WTC11 (cell line): Measurements from ENCODE around the gene MATR3.

Source experiments
- ATF1 ChIP-seq: sonication (generic); formaldehyde crosslinking; IDR thresholded peaks from 2 replicates; pipeline ENCODE4 v1.8.1; 2023; ENCODE audit warnings: mild to moderate bottlenecking, moderate library complexity, missing genetic modification reagents
- CREB1 ChIP-seq: sonication (generic); formaldehyde crosslinking; IDR thresholded peaks from 2 replicates; pipeline ENCODE4 v1.8.0; 2023; ENCODE audit warnings: mild to moderate bottlenecking, missing genetic modification reagents
- FOXK1 ChIP-seq: sonication (generic); formaldehyde crosslinking; IDR thresholded peaks from 2 replicates; pipeline ENCODE4 v1.8.0; 2022; ENCODE audit warnings: mild to moderate bottlenecking, moderate library complexity, missing genetic modification reagents
- GABPB1 ChIP-seq: sonication (generic); formaldehyde crosslinking; IDR thresholded peaks from 2 replicates; pipeline ENCODE4 v1.8.1; 2023; ENCODE audit warnings: mild to moderate bottlenecking, missing genetic modification reagents
- GTF2I ChIP-seq: fragments of 250-450 bp; sonication (Bioruptor Pico); conservative IDR thresholded peaks from 2 replicates; pipeline ENCODE4 v1.4.0; 2021; ENCODE audit warnings: mild to moderate bottlenecking
- JUN ChIP-seq: sonication (generic); formaldehyde crosslinking; IDR thresholded peaks from 2 replicates; pipeline ENCODE4 v1.8.0; 2023; ENCODE audit warnings: mild to moderate bottlenecking, missing genetic modification reagents
- MYBL2 ChIP-seq: sonication (generic); formaldehyde crosslinking; IDR thresholded peaks from 2 replicates; pipeline ENCODE4 v1.8.1; 2023; ENCODE audit warnings: mild to moderate bottlenecking, moderate library complexity, missing genetic modification reagents
- NFYB ChIP-seq: sonication (generic); formaldehyde crosslinking; conservative IDR thresholded peaks from 2 replicates; pipeline ENCODE4 v1.8.0; 2022; ENCODE audit warnings: low read depth, missing genetic modification reagents
- TCF7 ChIP-seq: sonication (generic); formaldehyde crosslinking; IDR thresholded peaks from 2 replicates; pipeline ENCODE4 v1.8.0; 2022; ENCODE audit warnings: mild to moderate bottlenecking, low read depth, missing genetic modification reagents, moderate library complexity
- TF ChIP-seq, protein P1 (sequence below): sonication (generic); formaldehyde crosslinking; IDR thresholded peaks from 2 replicates; pipeline ENCODE4 v1.8.0; 2022; ENCODE audit warnings: mild to moderate bottlenecking, missing genetic modification reagents
- TF ChIP-seq, protein P2 (sequence below): fragments of 200-600 bp; IDR thresholded peaks from 2 replicates; pipeline ENCODE4 v1.8.0; 2022; ENCODE audit warnings: antibody characterized with exemption
- TF ChIP-seq, protein P3 (sequence below): sonication (generic); formaldehyde crosslinking; IDR thresholded peaks from 2 replicates; pipeline ENCODE4 v1.8.0; 2023; ENCODE audit warnings: missing genetic modification reagents, mild to moderate bottlenecking, borderline replicate concordance
- TF ChIP-seq, protein P4 (sequence below): sonication (generic); formaldehyde crosslinking; IDR thresholded peaks from 2 replicates; pipeline ENCODE4 v1.8.1; 2023; ENCODE audit warnings: mild to moderate bottlenecking, missing genetic modification reagents, moderate library complexity
- TF ChIP-seq, protein P5 (sequence below): sonication (generic); formaldehyde crosslinking; IDR thresholded peaks from 2 replicates; pipeline ENCODE4 v1.8.1; 2023; ENCODE audit warnings: mild to moderate bottlenecking, moderate library complexity, missing genetic modification reagents

DNA sequence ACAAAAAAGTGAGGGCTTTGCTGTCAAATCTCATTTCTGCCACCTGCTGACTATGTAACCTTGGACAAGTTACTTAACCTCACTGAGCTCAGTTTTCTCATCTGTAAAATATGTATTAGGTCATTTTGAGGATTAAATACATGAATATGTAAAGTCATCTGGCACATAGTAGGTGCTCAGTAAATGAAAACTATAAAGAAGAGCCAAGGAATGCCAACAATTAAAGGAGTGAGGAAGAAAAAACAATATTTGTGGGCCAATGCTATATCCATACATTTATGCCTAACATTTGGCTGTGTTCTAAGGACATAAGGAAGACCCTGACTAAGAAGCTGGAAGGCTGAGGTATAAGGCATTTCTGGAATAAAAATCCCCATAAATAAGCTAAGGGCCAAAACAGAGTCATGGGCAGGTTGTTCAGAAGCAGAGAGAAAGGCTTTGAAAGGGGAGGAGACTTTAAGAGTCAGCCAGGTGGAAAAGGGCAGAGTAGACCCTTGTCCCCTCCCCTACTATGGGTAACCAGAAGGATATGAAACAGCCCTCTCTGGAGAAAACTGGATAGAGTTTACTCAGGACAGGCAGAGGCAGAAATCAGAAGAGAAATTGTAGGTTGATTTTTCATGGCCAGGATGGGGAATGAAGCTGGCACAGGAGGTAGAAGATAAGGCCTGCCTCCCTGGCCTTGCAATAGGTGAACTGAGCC is 47.8 kb upstream of the MATR3 start:
- TF ChIP-seq, protein P1, sequence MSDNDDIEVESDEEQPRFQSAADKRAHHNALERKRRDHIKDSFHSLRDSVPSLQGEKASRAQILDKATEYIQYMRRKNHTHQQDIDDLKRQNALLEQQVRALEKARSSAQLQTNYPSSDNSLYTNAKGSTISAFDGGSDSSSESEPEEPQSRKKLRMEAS (CRISPR knock-in tag) = no peak
- no peak for TF ChIP-seq TCF7 (CRISPR knock-in tag)
- no peak for TF ChIP-seq MYBL2 (CRISPR knock-in tag)
- TF ChIP-seq, protein P2, sequence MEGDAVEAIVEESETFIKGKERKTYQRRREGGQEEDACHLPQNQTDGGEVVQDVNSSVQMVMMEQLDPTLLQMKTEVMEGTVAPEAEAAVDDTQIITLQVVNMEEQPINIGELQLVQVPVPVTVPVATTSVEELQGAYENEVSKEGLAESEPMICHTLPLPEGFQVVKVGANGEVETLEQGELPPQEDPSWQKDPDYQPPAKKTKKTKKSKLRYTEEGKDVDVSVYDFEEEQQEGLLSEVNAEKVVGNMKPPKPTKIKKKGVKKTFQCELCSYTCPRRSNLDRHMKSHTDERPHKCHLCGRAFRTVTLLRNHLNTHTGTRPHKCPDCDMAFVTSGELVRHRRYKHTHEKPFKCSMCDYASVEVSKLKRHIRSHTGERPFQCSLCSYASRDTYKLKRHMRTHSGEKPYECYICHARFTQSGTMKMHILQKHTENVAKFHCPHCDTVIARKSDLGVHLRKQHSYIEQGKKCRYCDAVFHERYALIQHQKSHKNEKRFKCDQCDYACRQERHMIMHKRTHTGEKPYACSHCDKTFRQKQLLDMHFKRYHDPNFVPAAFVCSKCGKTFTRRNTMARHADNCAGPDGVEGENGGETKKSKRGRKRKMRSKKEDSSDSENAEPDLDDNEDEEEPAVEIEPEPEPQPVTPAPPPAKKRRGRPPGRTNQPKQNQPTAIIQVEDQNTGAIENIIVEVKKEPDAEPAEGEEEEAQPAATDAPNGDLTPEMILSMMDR = no peak
- TF ChIP-seq, protein P3, sequence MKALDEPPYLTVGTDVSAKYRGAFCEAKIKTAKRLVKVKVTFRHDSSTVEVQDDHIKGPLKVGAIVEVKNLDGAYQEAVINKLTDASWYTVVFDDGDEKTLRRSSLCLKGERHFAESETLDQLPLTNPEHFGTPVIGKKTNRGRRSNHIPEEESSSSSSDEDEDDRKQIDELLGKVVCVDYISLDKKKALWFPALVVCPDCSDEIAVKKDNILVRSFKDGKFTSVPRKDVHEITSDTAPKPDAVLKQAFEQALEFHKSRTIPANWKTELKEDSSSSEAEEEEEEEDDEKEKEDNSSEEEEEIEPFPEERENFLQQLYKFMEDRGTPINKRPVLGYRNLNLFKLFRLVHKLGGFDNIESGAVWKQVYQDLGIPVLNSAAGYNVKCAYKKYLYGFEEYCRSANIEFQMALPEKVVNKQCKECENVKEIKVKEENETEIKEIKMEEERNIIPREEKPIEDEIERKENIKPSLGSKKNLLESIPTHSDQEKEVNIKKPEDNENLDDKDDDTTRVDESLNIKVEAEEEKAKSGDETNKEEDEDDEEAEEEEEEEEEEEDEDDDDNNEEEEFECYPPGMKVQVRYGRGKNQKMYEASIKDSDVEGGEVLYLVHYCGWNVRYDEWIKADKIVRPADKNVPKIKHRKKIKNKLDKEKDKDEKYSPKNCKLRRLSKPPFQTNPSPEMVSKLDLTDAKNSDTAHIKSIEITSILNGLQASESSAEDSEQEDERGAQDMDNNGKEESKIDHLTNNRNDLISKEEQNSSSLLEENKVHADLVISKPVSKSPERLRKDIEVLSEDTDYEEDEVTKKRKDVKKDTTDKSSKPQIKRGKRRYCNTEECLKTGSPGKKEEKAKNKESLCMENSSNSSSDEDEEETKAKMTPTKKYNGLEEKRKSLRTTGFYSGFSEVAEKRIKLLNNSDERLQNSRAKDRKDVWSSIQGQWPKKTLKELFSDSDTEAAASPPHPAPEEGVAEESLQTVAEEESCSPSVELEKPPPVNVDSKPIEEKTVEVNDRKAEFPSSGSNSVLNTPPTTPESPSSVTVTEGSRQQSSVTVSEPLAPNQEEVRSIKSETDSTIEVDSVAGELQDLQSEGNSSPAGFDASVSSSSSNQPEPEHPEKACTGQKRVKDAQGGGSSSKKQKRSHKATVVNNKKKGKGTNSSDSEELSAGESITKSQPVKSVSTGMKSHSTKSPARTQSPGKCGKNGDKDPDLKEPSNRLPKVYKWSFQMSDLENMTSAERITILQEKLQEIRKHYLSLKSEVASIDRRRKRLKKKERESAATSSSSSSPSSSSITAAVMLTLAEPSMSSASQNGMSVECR = no peak
- TF ChIP-seq, protein P4, sequence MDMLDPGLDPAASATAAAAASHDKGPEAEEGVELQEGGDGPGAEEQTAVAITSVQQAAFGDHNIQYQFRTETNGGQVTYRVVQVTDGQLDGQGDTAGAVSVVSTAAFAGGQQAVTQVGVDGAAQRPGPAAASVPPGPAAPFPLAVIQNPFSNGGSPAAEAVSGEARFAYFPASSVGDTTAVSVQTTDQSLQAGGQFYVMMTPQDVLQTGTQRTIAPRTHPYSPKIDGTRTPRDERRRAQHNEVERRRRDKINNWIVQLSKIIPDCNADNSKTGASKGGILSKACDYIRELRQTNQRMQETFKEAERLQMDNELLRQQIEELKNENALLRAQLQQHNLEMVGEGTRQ = no peak
- no peak for TF ChIP-seq CREB1 (CRISPR knock-in tag)
- no peak for TF ChIP-seq FOXK1 (CRISPR knock-in tag)
- no peak for TF ChIP-seq ATF1 (CRISPR knock-in tag)
- TF ChIP-seq NFYB (CRISPR knock-in tag) = no peak
- no peak for TF ChIP-seq JUN
- no peak for TF ChIP-seq GTF2I (CRISPR knock-in tag)
- TF ChIP-seq GABPB1 (CRISPR knock-in tag) = no peak
- TF ChIP-seq, protein P5, sequence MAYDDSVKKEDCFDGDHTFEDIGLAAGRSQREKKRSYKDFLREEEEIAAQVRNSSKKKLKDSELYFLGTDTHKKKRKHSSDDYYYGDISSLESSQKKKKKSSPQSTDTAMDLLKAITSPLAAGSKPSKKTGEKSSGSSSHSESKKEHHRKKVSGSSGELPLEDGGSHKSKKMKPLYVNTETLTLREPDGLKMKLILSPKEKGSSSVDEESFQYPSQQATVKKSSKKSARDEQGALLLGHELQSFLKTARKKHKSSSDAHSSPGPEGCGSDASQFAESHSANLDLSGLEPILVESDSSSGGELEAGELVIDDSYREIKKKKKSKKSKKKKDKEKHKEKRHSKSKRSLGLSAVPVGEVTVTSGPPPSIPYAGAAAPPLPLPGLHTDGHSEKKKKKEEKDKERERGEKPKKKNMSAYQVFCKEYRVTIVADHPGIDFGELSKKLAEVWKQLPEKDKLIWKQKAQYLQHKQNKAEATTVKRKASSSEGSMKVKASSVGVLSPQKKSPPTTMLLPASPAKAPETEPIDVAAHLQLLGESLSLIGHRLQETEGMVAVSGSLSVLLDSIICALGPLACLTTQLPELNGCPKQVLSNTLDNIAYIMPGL (CRISPR knock-in tag) = no peak
